SJCRH30 (cell line): Measurements from ENCODE around the gene GRM4. TPM values are rescaled to one million over a fixed set of nuclear protein-coding genes. Genes with fewer than 3 reads are reported as not detected.
A peak's percentile ranks its signal among the peaks of the same experiment; 100 is the strongest.

ENCODE experiments used
- DNase-seq, 2 experiments: peaks; one replicate each; pipeline ENCODE4 v3.0.0-alpha.2; 2015 to 2020
- H3K27ac ChIP-seq: fragments of 250-450 bp; sonication (Bioruptor Pico); 2 replicates; pipeline ENCODE4 v1.5.1; 2020; ENCODE audit warnings: mild to moderate bottlenecking, moderate library complexity
- H3K27me3 ChIP-seq: fragments of 250-450 bp; sonication (Bioruptor Pico); 2 replicates; pipeline ENCODE4 v1.5.1; 2020; ENCODE audit warnings: mild to moderate bottlenecking, moderate library complexity
- H3K36me3 ChIP-seq: fragments of 250-450 bp; sonication (Bioruptor Pico); 2 replicates; pipeline ENCODE4 v1.5.1; 2020; ENCODE audit warnings: mild to moderate bottlenecking, moderate library complexity
- H3K4me1 ChIP-seq: fragments of 250-450 bp; sonication (Bioruptor Pico); 2 replicates; pipeline ENCODE4 v1.5.1; 2020; ENCODE audit warnings: mild to moderate bottlenecking, moderate library complexity
- H3K4me3 ChIP-seq: fragments of 250-450 bp; sonication (Bioruptor Pico); 2 replicates; pipeline ENCODE4 v1.5.1; 2020; ENCODE audit warnings: mild to moderate bottlenecking, moderate library complexity
- H3K9me3 ChIP-seq: fragments of 250-450 bp; sonication (Bioruptor Pico); replicated peaks from 2 replicates; pipeline ENCODE4 v1.5.1; 2020; ENCODE audit warnings: mild to moderate bottlenecking, moderate library complexity
- total RNA-seq: library from RNA; depleted of rRNA; stranded (reverse); fragments of >200 nt; shearing (Covaris generic); gene quantifications from 2 replicates; pipeline ENCODE4 v1.2.3, GENCODE V29; 2014

GRM4 gene
- total RNA-seq, 1 experiment from 2014 or later, result 0.06 TPM

- Histone ChIP-seq H3K36me3 (no peaks in the 10 kb centered on the region), H3K4me3 (no peak overlapping the region), H3K4me1 (no peaks in the 10 kb centered on the region), H3K9me3 (no peaks in the 10 kb centered on the region), H3K27me3 (no peaks in the 10 kb centered on the region), H3K27ac (no peak overlapping the region)
- DNase-seq, result no peak
Observed at GRCh38 chr6:34172961-34173775, 27.3 kb upstream of the GRM4 start.

- Histone ChIP-seq H3K36me3 (no peaks in the 10 kb centered on the region), H3K9me3 (no peaks in the 10 kb centered on the region), H3K27ac (no peak overlapping the region), H3K27me3 (no peaks in the 10 kb centered on the region), H3K4me1 (no peaks in the 10 kb centered on the region), H3K4me3 (no peak overlapping the region)
- no peak for DNase-seq
Observed at GRCh38 chr6:34170346-34170745, 24.5 kb upstream of the GRM4 start.

- Histone ChIP-seq H3K36me3 (no peaks in the 10 kb centered on the region), H3K4me1 (no peaks in the 10 kb centered on the region), H3K27ac (no peak overlapping the region), H3K9me3 (no peaks in the 10 kb centered on the region), H3K27me3 (no peaks in the 10 kb centered on the region), H3K4me3 (no peak overlapping the region)
- DNase-seq, result no peak
Observed at GRCh38 chr6:34169897-34170296, 24.0 kb upstream of the GRM4 start.

- no peaks in the 10 kb centered on the region for H3K9me3 ChIP-seq
- H3K27ac ChIP-seq, result no peak overlapping the region
- no peak overlapping the region for H3K4me3 ChIP-seq
- DNase-seq, result no peak
- no peaks in the 10 kb centered on the region for H3K36me3 ChIP-seq
- H3K27me3 ChIP-seq, result no peaks in the 10 kb centered on the region
- H3K4me1 ChIP-seq, result no peaks in the 10 kb centered on the region
Observed at GRCh38 chr6:34161857-34162515, 16.1 kb upstream of the GRM4 start.

DNA sequence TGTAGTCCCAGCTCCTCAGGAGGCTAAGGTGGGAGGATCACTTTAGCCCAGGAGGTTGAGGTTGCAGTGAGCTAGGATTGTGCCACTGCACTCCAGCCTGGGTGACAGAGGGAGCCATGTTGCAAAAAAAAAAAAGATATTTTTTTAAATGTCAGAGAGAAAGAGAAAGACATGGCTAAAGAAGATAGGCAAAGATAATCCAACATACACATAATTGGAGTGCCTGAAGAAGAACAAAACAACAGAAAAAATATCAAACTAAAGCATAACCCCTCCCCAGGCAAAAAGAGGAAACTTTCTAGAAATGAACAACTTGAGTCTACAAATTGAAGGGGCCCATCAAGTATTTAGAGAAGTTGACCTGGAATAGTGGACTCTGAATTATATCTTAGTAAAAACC lies 14.0 kb upstream of the GRM4 start:
- no peaks in the 10 kb centered on the region for H3K9me3 ChIP-seq
- no peak for DNase-seq
- H3K36me3 ChIP-seq, result no peaks in the 10 kb centered on the region
- H3K4me3 ChIP-seq, result no peak overlapping the region
- no peaks in the 10 kb centered on the region for H3K4me1 ChIP-seq
- H3K27ac ChIP-seq, result no peak overlapping the region
- H3K27me3 ChIP-seq, result no peaks in the 10 kb centered on the region

- Histone ChIP-seq H3K27ac (no peak overlapping the region), H3K4me3 (no peak overlapping the region), H3K4me1 (0 out of 2 replicates have a peak, but pooled peaks cover 4% of the 10 kb centered on the region), H3K27me3 (peaks cover 7% of the 10 kb centered on the region), H3K9me3 (no peaks in the 10 kb centered on the region), H3K36me3 (no peaks in the 10 kb centered on the region)
- DNase-seq, result no peak
Observed at GRCh38 chr6:34158876-34159275, 13.0 kb upstream of the GRM4 start.

DNA sequence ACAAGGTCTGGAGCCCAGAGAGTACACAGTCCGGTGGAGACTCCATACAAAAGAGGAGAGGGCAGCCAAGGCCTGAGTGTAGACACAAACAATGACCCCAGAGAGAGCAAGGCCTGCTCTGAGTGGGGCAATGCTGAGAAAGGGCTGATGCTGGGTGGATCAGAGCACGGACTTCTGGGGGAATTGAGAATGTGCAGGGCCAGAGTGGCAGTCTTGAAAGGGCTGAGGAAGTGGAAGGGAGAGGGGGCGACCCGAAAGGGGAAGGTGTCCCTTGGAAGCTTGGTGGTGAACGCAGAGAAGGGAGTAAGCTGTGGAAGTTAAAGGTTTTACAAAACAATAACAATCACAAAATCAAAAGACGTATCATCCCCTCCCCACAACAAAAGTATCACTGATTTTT lies 12.0 kb upstream of the GRM4 start:
- H3K4me1 ChIP-seq, result 0 out of 2 replicates have a peak, but pooled peaks cover 4% of the 10 kb centered on the region
- H3K27me3 ChIP-seq, result peaks cover 11% of the 10 kb centered on the region
- no peak overlapping the region for H3K27ac ChIP-seq
- H3K9me3 ChIP-seq, result no peaks in the 10 kb centered on the region
- no peaks in the 10 kb centered on the region for H3K36me3 ChIP-seq
- no peak overlapping the region for H3K4me3 ChIP-seq
- no peak for DNase-seq

DNA sequence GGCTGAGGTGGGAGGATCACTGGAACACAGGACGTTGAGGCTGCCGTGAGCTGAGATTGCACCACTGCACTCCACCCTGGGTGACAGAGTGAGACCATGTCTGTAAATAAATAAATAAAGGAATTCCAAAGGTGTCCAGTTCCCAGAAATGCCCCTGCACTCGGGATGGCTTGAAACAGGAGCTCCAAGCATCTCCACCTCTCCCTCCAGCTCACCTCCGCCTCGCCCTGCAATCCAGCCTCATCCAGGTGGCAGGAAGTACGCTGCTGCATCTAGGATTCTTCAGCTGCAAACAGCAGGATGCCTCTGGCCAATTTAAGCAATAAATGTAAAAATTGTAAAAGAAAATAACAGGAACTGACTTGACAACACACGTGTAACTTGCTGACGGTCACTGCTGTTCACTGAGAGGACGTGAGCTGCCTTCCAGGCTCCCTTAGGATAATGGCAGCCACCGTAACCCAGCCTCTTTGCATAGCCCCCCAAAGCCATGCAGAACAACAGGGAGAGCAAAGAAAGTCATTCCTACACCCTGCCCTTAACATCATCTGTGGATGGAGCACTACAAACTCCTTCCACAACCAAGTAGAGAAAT lies 11.4 kb upstream of the GRM4 start:
- 0 out of 2 replicates have a peak, but pooled peaks cover 4% of the 10 kb centered on the region for H3K4me1 ChIP-seq
- H3K9me3 ChIP-seq, result no peaks in the 10 kb centered on the region
- no peak overlapping the region for H3K27ac ChIP-seq
- DNase-seq, result no peak
- peaks cover 11% of the 10 kb centered on the region for H3K27me3 ChIP-seq
- no peak overlapping the region for H3K4me3 ChIP-seq
- no peaks in the 10 kb centered on the region for H3K36me3 ChIP-seq

- no peaks in the 10 kb centered on the region for H3K36me3 ChIP-seq
- no peak for DNase-seq
- no peaks in the 10 kb centered on the region for H3K9me3 ChIP-seq
- H3K27ac ChIP-seq, result no peak overlapping the region
- H3K4me3 ChIP-seq, result no peak overlapping the region
- 0 out of 2 replicates have a peak, but pooled peaks cover 4% of the 10 kb centered on the region for H3K4me1 ChIP-seq
- peaks cover 11% of the 10 kb centered on the region for H3K27me3 ChIP-seq
Observed at GRCh38 chr6:34155471-34156300, 9.8 kb upstream of the GRM4 start.

- Histone ChIP-seq H3K4me3 (peak overlapping the region; percentile 29; the same call in 1 of the 2 replicates), H3K36me3 (no peaks in the 10 kb centered on the region), H3K4me1 (0 out of 2 replicates have a peak, but pooled peaks cover 4% of the 10 kb centered on the region), H3K27me3 (peaks cover 11% of the 10 kb centered on the region), H3K27ac (no peak overlapping the region), H3K9me3 (no peaks in the 10 kb centered on the region)
- peak; percentile 63 to 68 for DNase-seq
Observed at GRCh38 chr6:34154668-34155447, 9.0 kb upstream of the GRM4 start.

GRCh38 chr6:34152806-34153520 lies 7.1 kb upstream of the GRM4 start:
- Histone ChIP-seq H3K4me3 (no peak overlapping the region), H3K36me3 (no peaks in the 10 kb centered on the region), H3K9me3 (no peaks in the 10 kb centered on the region), H3K27me3 (peaks cover 14% of the 10 kb centered on the region), H3K27ac (no peak overlapping the region), H3K4me1 (peaks cover 9% of the 10 kb centered on the region; the same call in 1 of the 2 replicates)
- no peak for DNase-seq

DNA sequence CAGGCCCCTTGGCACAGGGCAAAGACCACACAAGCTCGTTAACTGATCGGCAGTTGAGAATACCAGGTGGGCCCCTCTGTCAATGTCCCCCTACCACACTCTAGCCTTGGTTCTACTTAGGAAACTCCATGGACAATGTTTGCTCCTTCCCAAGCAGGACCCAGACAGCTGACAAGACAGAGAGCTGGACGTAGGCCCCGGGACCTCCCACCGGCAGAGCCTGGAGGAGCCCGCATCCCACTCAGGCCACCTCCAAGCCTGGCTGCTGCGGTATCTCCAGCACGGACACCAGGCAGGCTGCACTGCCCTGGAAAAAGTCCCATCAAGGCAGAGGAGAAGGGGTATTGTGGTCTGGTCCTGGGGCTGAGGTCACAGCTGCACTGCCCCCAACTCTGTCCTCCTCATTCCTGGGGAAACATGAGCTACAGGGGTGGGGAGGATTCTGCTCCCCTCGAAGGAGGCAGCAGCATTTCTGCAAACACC lies 6.2 kb upstream of the GRM4 start:
- no peaks in the 10 kb centered on the region for H3K9me3 ChIP-seq
- H3K36me3 ChIP-seq, result no peaks in the 10 kb centered on the region
- H3K4me1 ChIP-seq, result peaks cover 9% of the 10 kb centered on the region; the same call in 1 of the 2 replicates
- peaks cover 14% of the 10 kb centered on the region for H3K27me3 ChIP-seq
- no peak overlapping the region for H3K27ac ChIP-seq
- H3K4me3 ChIP-seq, result no peak overlapping the region
- DNase-seq, result no peak

- DNase-seq, result no peak
- peaks cover 14% of the 10 kb centered on the region for H3K27me3 ChIP-seq
- H3K36me3 ChIP-seq, result no peaks in the 10 kb centered on the region
- no peaks in the 10 kb centered on the region for H3K9me3 ChIP-seq
- peaks cover 9% of the 10 kb centered on the region; the same call in 1 of the 2 replicates for H3K4me1 ChIP-seq
- no peak overlapping the region for H3K4me3 ChIP-seq
- no peak overlapping the region for H3K27ac ChIP-seq
Observed at GRCh38 chr6:34151321-34152041, 5.6 kb upstream of the GRM4 start.
